ENCODE results near the gene MOV10L1.
A peak's percentile ranks its signal among the peaks of the same experiment; 100 is the strongest.

MOV10L1 gene

GRCh38 chr22:50184004-50184901, 94.4 kb downstream of the MOV10L1 start:
- peaks cover 31% of the 10 kb centered on the region for H3K79me2 ChIP-seq (ENCODE audit: low read length)
- no peak overlapping the region for H3K9ac ChIP-seq (ENCODE audit: low read length)
- H3K4me1 ChIP-seq (ENCODE audit: low read length) = peaks cover 10% of the 10 kb centered on the region
- H3K27me3 ChIP-seq (ENCODE audit: low read depth, low read length) = no peaks in the 10 kb centered on the region
- no peak overlapping the region for H3K4me3 ChIP-seq (ENCODE audit: low read length)
- H3K27ac ChIP-seq (ENCODE audit: low read length) = no peak overlapping the region
- no peaks in the 10 kb centered on the region for H3K36me3 ChIP-seq (replicated peaks; ENCODE audit: low read depth, low read length)
- TF ChIP-seq EZH2phosphoT487 (IDR thresholded peaks at IDR 0.05; ENCODE audit: low read depth) (no peak), CTCF (IDR thresholded peaks at IDR 0.05; ENCODE audit: low read depth, low read length) (no peak)
- H2AFZ ChIP-seq (ENCODE audit: low read depth, low read length) = no peak overlapping the region
- no peak overlapping the region for H3K4me2 ChIP-seq (ENCODE audit: low read length)
- no peaks in the 10 kb centered on the region for H3K9me3 ChIP-seq (ENCODE audit: insufficient read depth, low read length)
- peaks cover 2% of the 10 kb centered on the region; the same call in 1 of the 2 replicates for H4K20me1 ChIP-seq (ENCODE audit: insufficient read depth, low read length)

DNA sequence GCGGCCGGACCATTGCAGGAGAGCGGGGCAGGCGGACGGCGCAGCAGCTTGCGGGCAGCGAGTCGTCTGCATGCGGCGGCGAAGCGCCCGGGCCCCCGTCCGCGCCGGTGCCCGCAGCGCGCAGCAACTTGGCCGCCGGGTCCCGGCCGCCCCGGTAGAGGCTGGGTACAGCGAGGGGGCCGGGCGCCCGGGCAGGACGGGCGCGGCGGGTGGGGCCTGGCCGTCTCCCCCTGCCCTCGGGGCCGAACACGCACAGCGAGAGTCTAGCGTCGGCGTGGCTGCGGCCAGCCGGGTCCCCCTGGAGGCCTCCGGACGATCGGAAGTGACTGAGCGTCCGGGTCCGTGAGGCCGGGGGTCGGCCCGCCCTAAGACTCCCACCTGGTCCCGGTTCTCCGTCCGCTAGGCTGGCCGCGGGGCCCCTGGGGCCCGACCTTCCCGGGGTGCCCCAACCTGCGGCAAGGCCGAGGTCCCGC, 95.1 kb downstream of the MOV10L1 start:
- TF ChIP-seq CTCF (IDR thresholded peaks at IDR 0.05; ENCODE audit: low read depth, low read length) (no peak), EZH2phosphoT487 (IDR thresholded peaks at IDR 0.05; ENCODE audit: low read depth) (no peak)
- Histone ChIP-seq H3K9me3 (ENCODE audit: insufficient read depth, low read length) (no peaks in the 10 kb centered on the region), H3K27me3 (ENCODE audit: low read depth, low read length) (no peaks in the 10 kb centered on the region), H3K9ac (ENCODE audit: low read length) (no peak overlapping the region; the same call in 1 of the 2 replicates), H2AFZ (ENCODE audit: low read depth, low read length) (no peak overlapping the region), H3K27ac (ENCODE audit: low read length) (no peak overlapping the region), H4K20me1 (ENCODE audit: insufficient read depth, low read length) (peaks cover 7% of the 10 kb centered on the region), H3K36me3 (replicated peaks; ENCODE audit: low read depth, low read length) (no peaks in the 10 kb centered on the region), H3K4me3 (ENCODE audit: low read length) (peak overlapping the region; percentile 72), H3K4me1 (ENCODE audit: low read length) (peaks cover 17% of the 10 kb centered on the region), H3K4me2 (ENCODE audit: low read length) (peak overlapping the region; percentile 71), H3K79me2 (ENCODE audit: low read length) (peaks cover 38% of the 10 kb centered on the region)

- no peaks in the 10 kb centered on the region for H3K27me3 ChIP-seq (ENCODE audit: low read depth, low read length)
- H3K4me1 ChIP-seq (ENCODE audit: low read length) = peaks cover 22% of the 10 kb centered on the region
- no peak for TF ChIP-seq CTCF (IDR thresholded peaks at IDR 0.05; ENCODE audit: low read depth, low read length)
- TF ChIP-seq EZH2phosphoT487 (IDR thresholded peaks at IDR 0.05; ENCODE audit: low read depth) = no peak
- H3K9ac ChIP-seq (ENCODE audit: low read length) = peak within 1 kb of the TSS; percentile 78
- H3K4me3 ChIP-seq (ENCODE audit: low read length) = peak within 1 kb of the TSS; percentile 87
- H4K20me1 ChIP-seq (ENCODE audit: insufficient read depth, low read length) = peaks cover 7% of the 10 kb centered on the region
- H2AFZ ChIP-seq (ENCODE audit: low read depth, low read length) = no peak within 1 kb of the TSS
- peaks cover 39% of the 10 kb centered on the region for H3K79me2 ChIP-seq (ENCODE audit: low read length)
- H3K9me3 ChIP-seq (ENCODE audit: insufficient read depth, low read length) = no peaks in the 10 kb centered on the region
- H3K4me2 ChIP-seq (ENCODE audit: low read length) = peak within 1 kb of the TSS; percentile 89
- H3K36me3 ChIP-seq (replicated peaks; ENCODE audit: low read depth, low read length) = no peaks in the 10 kb centered on the region
- H3K27ac ChIP-seq (ENCODE audit: low read length) = peak within 1 kb of the TSS; percentile 44
These were observed 95.7 kb downstream of the MOV10L1 start, which contains the start of gene TRABD for GRCh38 chr22:50185375-50186087. TSS of gene TRABD (plus strand) at chr22:50185913. CDS start at chr22:50193061, 7,148 bp downstream.
